K562 (cell line): ENCODE measurements around the gene SERPING1. TPM values are rescaled to one million over a fixed set of nuclear protein-coding genes. Genes with fewer than 3 reads are reported as not detected.
A peak's percentile ranks its signal among the peaks of the same experiment; 100 is the strongest.

ENCODE experiments used
- ATAC-seq: fragments of 200-7000 bp; cut with Tn5 transposase; 3 replicates; pipeline ENCODE4 v1.9.1; 2020; ENCODE audit warnings: moderate library complexity
- BruUV-seq: library from RNA; stranded (reverse); fragments of 400-500 nt; replicated peaks from 2 replicates; lab custom pipeline; 2021; lab: Mats Ljungman, UMichigan
- CTCF ChIA-PET: fragments of 300-600 bp; formaldehyde crosslinking; extraction: SDS; loops from one replicate; lab custom pipeline; 2021; ENCODE audit warnings: low intra/inter-chr PET ratio; lab: Yijun Ruan, JAX
- POLR2A ChIA-PET: fragments of 300-600, 350-650 bp; sonication (Branson Sonifier 250); formaldehyde crosslinking; extraction: SDS; loops from one replicate; lab custom pipeline; 2021; ENCODE audit warnings: antibody characterized with exemption, inconsistent platforms; lab: Yijun Ruan, JAX
- DNase-seq, 4 experiments: peaks; one replicate each; pipeline versions ENCODE4 v3.0.0 to v3.0.0-alpha.2; 2011 to 2018; ENCODE audit warnings: low spot score in 3 of 4, mixed read lengths in 3 of 4; ENCODE audit errors: extremely low read depth in 1 of 4
- FAIRE-seq: peaks from 2 replicates; lab custom pipeline; 2011; peaks lifted over from hg19 to GRCh38; lab: Jason Lieb, UNC
- H2AFZ ChIP-seq: 2 replicates; pipeline ENCODE4 v1.6.0; 2011; ENCODE audit warnings: low read depth, low read length, control low read depth, inconsistent platforms
- H3K27ac ChIP-seq: fragments of 200-600 bp; 3 replicates; pipeline ENCODE4 v1.8.0; 2011; ENCODE audit warnings: low read depth, mild to moderate bottlenecking, control low read depth, inconsistent platforms, low read length, moderate library complexity, mixed read lengths; ENCODE audit errors: extremely low read depth
- H3K27me3 ChIP-seq, 2 experiments: fragments of 300-600 bp in 1 of 2; 2 replicates in 1 of 2; 3 replicates in 1 of 2; pipeline versions ENCODE4 v1.6.0 to v1.8.0; 2011; ENCODE audit warnings: inconsistent platforms in 2 of 2, low read length in 2 of 2, mild to moderate bottlenecking in 1 of 2, mixed read lengths in 1 of 2, moderate library complexity in 1 of 2; ENCODE audit not compliant: control insufficient read depth in 2 of 2, insufficient read depth in 2 of 2
- H3K36me3 ChIP-seq: fragments of 300-600 bp; 3 replicates; pipeline ENCODE4 v1.8.0; 2011; ENCODE audit warnings: mild to moderate bottlenecking, low read length, inconsistent platforms; ENCODE audit not compliant: control insufficient read depth, insufficient read depth
- H3K4me1 ChIP-seq, 2 experiments: fragments of 200-600 bp in 1 of 2; replicated peaks in 1 of 2; 2 replicates in 1 of 2; 3 replicates in 1 of 2; pipeline versions ENCODE4 v1.5.1 to v1.8.0; 2011; ENCODE audit warnings: inconsistent platforms in 2 of 2, low read length in 2 of 2, mild to moderate bottlenecking in 1 of 2, mixed read lengths in 1 of 2, moderate library complexity in 1 of 2; ENCODE audit not compliant: control insufficient read depth in 2 of 2, insufficient read depth in 2 of 2
- H3K4me2 ChIP-seq: 2 replicates; pipeline ENCODE4 v1.6.1; 2011; ENCODE audit warnings: low read length, control low read depth, inconsistent platforms, mixed read lengths; ENCODE audit not compliant: insufficient read depth
- H3K4me3 ChIP-seq: fragments of 200-600 bp; sonication (generic), shearing (Covaris generic); 2 replicates; pipeline ENCODE4 v1.5.1; 2016; ENCODE audit warnings: control low read depth, inconsistent platforms
- H3K79me2 ChIP-seq: fragments of 200-600 bp; 3 replicates; pipeline ENCODE4 v1.8.0; 2011; ENCODE audit warnings: low read length, inconsistent platforms; ENCODE audit not compliant: control insufficient read depth, insufficient read depth
- H3K9ac ChIP-seq, 2 experiments: 2 replicates each; pipeline versions ENCODE4 v1.6.0 to v1.6.1; 2011; ENCODE audit warnings: low read depth in 2 of 2, low read length in 2 of 2, control low read depth in 1 of 2, inconsistent platforms in 1 of 2, mild to moderate bottlenecking in 1 of 2, mixed read lengths in 1 of 2; ENCODE audit not compliant: insufficient read depth in 1 of 2
- H3K9me1 ChIP-seq: one replicate; pipeline ENCODE4 v1.6.0; 2011; ENCODE audit warnings: inconsistent platforms, mild to moderate bottlenecking, low read length, moderate library complexity; ENCODE audit not compliant: control insufficient read depth, insufficient read depth
- H3K9me3 ChIP-seq: replicated peaks from 2 replicates; pipeline ENCODE4 v1.5.1; 2011; ENCODE audit warnings: low read depth, low read length, inconsistent platforms; ENCODE audit not compliant: control insufficient read depth, insufficient read depth
- H4K20me1 ChIP-seq: replicated peaks from 2 replicates; pipeline ENCODE4 v1.6.1; 2011; ENCODE audit warnings: low read length, inconsistent platforms, mixed read lengths; ENCODE audit not compliant: control insufficient read depth, insufficient read depth
- FOXM1 ChIP-seq, 2 experiments: fragments of 450-650 bp in 1 of 2; sonication (generic) in 1 of 2; formaldehyde crosslinking in 1 of 2; IDR thresholded peaks; 2 replicates each; pipeline versions ENCODE4 v1.6.1 to v1.9.0; 2017 to 2022; ENCODE audit warnings: low read depth in 2 of 2, mild to moderate bottlenecking in 2 of 2, missing genetic modification reagents in 1 of 2, moderate library complexity in 1 of 2
- WGBS: fragments of 100-300 bp; shearing (Covaris generic); methylation state at CpG from one replicate; pipeline ENCODE4 v1.1.6; 2016; ENCODE audit warnings: low coverage, mixed read lengths; ENCODE audit not compliant: insufficient coverage; ENCODE audit errors: missing lambda C conversion rate; 5-methylcytosine and 5-hydroxymethylcytosine counted together
- in situ Hi-C: fragments of 300-500 bp; cut with MboI; formaldehyde crosslinking; loops from 4 replicates; pipeline ENCODE4 v1.15.0; 2018; ENCODE audit warnings: inconsistent platforms, mixed read lengths
- intact Hi-C: fragments of 100-400 bp; cut with micrococcal nuclease; formaldehyde crosslinking; loops from 2 replicates; pipeline ENCODE4 v1.14.2; 2022
- microRNA counts: library from miRNA; unstranded; fragments of <30 nt; microRNA quantifications from one replicate; lab custom pipeline; 2016
- microRNA-seq: library from miRNA; unstranded; fragments of <30 nt; microRNA quantifications from one replicate; pipeline ENCODE4, GENCODE V29; 2018; ENCODE audit warnings: borderline microRNAs expressed
- polyA plus RNA-seq, 8 experiments: library from polyadenylated mRNA; depleted of rRNA in 4 of 8; stranded (reverse) in 5 of 8; unstranded in 3 of 8; fragments of >200 nt; fragmentation: Nextera tagmentation in 2 of 8; fragmentation: Illumina TruSeq in 1 of 8; extraction: Ambion mirVana in 2 of 8; extraction: Trizol in 1 of 8; gene quantifications; 2 replicates each; pipeline versions ENCODE4 v1.2.1 to v1.2.3, GENCODE V29; 2011 to 2014; ENCODE audit warnings: inconsistent platforms in 1 of 8, missing spikeins in 1 of 8
- small RNA-seq: library from RNA; depleted of rRNA; stranded (forward); fragments of <200 nt; gene quantifications from one replicate; pipeline ENCODE3, GENCODE V24; 2014
- total RNA-seq, 7 experiments: library from RNA; depleted of rRNA in 6 of 7; stranded (reverse); fragments of >200 nt in 6 of 7; fragmentation: Illumina TruSeq in 2 of 7; extraction: Trizol in 2 of 7; gene quantifications; 2 replicates each; pipeline versions ENCODE4 v1.2.1 to v1.2.3, GENCODE V29; 2011 to 2021; ENCODE audit warnings: low replicate concordance in 1 of 7
- TF ChIP-seq, protein P1 (sequence below): IDR thresholded peaks from 2 replicates; pipeline ENCODE4 v1.6.1; 2016; ENCODE audit warnings: missing genetic modification characterization, missing compliant biosample characterization

Gene SERPING1
- total and polyA plus RNA-seq, 9 of the 15 experiments (the other 6 are each of a cell fraction or from before 2014, with no cell fraction given): 0.10 to 1.00 (median 0.21) TPM; not detected in 2

DNA sequence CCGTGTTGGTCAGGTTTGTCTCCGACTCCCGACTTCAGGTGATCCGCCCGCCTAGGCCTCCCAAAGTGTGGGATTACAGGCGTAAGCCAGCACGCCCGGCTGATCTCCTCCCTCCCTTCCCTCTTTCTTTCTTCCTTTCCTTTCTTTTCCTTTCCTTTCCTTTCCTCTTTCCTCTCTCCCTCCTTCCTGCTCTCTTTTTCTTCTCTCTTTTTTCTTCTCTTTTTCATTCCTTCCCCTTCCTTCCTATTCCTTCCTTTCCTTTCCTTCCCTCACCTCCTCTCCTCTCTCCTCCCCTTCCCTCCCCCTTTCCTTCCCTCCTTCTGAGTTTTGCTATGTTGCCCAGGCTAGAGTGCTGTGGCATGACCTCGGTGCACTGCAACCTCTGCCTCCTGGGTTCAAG is 66.5 kb downstream of the SERPING1 start:
- ChIA-PET CTCF (no interaction called here), POLR2A (no interaction called here)
- H3K27ac ChIP-seq: no peak overlapping the region
- H3K36me3 ChIP-seq: peaks cover 34% of the 10 kb centered on the region; the same call in 2 of the 3 replicates
- H3K4me2 ChIP-seq: no peak overlapping the region
- no peaks in the 10 kb centered on the region for H3K9me1 ChIP-seq
- H3K4me3 ChIP-seq: no peak overlapping the region
- TF ChIP-seq FOXM1 (IDR thresholded peaks at IDR 0.05; ENCODE audit: low read depth): no peak
- no peak for TF ChIP-seq FOXM1 (CRISPR knock-in tag; IDR thresholded peaks at IDR 0.05; ENCODE audit: low read depth)
- TF ChIP-seq, protein P1, sequence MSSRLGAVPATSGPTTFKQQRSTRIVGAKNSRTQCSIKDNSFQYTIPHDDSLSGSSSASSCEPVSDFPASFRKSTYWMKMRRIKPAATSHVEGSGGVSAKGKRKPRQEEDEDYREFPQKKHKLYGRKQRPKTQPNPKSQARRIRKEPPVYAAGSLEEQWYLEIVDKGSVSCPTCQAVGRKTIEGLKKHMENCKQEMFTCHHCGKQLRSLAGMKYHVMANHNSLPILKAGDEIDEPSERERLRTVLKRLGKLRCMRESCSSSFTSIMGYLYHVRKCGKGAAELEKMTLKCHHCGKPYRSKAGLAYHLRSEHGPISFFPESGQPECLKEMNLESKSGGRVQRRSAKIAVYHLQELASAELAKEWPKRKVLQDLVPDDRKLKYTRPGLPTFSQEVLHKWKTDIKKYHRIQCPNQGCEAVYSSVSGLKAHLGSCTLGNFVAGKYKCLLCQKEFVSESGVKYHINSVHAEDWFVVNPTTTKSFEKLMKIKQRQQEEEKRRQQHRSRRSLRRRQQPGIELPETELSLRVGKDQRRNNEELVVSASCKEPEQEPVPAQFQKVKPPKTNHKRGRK (tag): peak; percentile 73
- FAIRE-seq: no peak
- no peaks in the 10 kb centered on the region for H4K20me1 ChIP-seq
- no peaks in the 10 kb centered on the region for H3K9me3 ChIP-seq
- in situ Hi-C loops (loop anchor here (10.0 to 25.0 kb wide), 2 partner anchors 141 to 848 kb away; partner anchors contain the start of gene OR5B21), intact Hi-C loops (loop anchor here (10.0 kb wide), 1 partner anchor 401 kb away; no protein-coding TSS in a partner anchor)
- H3K4me1 ChIP-seq: peaks cover 5 to 6% of the 10 kb centered on the region in 2 experiments; a peak in 4 of 5 replicates
- DNase-seq: no peak
- 64% methylated on average over 5 of the region's 9 CpGs for WGBS
- no TSS peak for BruUV-seq
- H3K27me3 ChIP-seq: no peaks in the 10 kb centered on the region
- ATAC-seq: no peak
- H3K79me2 ChIP-seq: peaks cover 19% of the 10 kb centered on the region
- H3K9ac ChIP-seq: no peak overlapping the region
- H2AFZ ChIP-seq: no peak overlapping the region

MicroRNAs encoded within 50 kb of the gene (microRNA counts, 767-probe panel; counts per million panel counts)
- microRNA hsa-miR-130a-3p (lab: Ali Mortazavi, UCI): 4,107 counts per million, percentile 82 among the panel's probes with 10 or more counts

Small RNAs within 50 kb of the gene (microRNA-seq; reads per million reads assigned to microRNA genes)
- 1.5 reads per million, percentile 19 among the genes with 10 or more reads in this experiment for gene MIR130A

Small RNAs within 50 kb of the gene (small RNA-seq; reads per million reads assigned to genes)
- 0.55 reads per million, percentile 28 among the genes with 10 or more reads in this experiment for gene MIR130A

Other genes with a start within 250 kb of the SERPING1 start
Only the 7 nearest of the 16 such genes appear.
- 32.0 and 36.4 TPM in 2 replicates for gene SLC43A1, start 82.0 kb upstream of the SERPING1 start, total RNA-seq (2014; rRNA removed)
- 14.8 and 17.3 TPM in 2 replicates for gene SLC43A1, start 82.0 kb upstream of the SERPING1 start, total RNA-seq (2014; rRNA removed; fragmentation: Illumina TruSeq; extraction: Trizol)
- 16.1 and 17.8 TPM in 2 replicates for gene SLC43A1, start 82.0 kb upstream of the SERPING1 start, total RNA-seq (2015; rRNA removed; fragmentation: Illumina TruSeq; extraction: Trizol)
- gene SLC43A1, start 82.0 kb upstream of the SERPING1 start, total RNA-seq (2021): 41.8 and 42.9 TPM in 2 replicates
- gene SLC43A1, start 82.0 kb upstream of the SERPING1 start, polyA plus RNA-seq (2011; rRNA removed): 24.6 and 30.6 TPM in 2 replicates
- 33.4 and 37.3 TPM in 2 replicates for gene SLC43A1, start 82.0 kb upstream of the SERPING1 start, polyA plus RNA-seq (2014; fragmentation: Illumina TruSeq; extraction: Trizol)
- gene SLC43A1, start 82.0 kb upstream of the SERPING1 start, polyA plus RNA-seq (2014; fragmentation: Nextera tagmentation; extraction: Ambion mirVana): 1 to 10 TPM; 2.6 to 3.8 TPM
- 29.9 and 30.6 TPM in 2 replicates for gene SLC43A1, start 82.0 kb upstream of the SERPING1 start, polyA plus RNA-seq (2014; rRNA removed)
- 172 and 189 TPM in 2 replicates for gene TIMM10, start 66.9 kb upstream of the SERPING1 start, total RNA-seq (2014; rRNA removed)
- gene TIMM10, start 66.9 kb upstream of the SERPING1 start, total RNA-seq (2014; rRNA removed; fragmentation: Illumina TruSeq; extraction: Trizol): 86.1 and 109 TPM in 2 replicates
- gene TIMM10, start 66.9 kb upstream of the SERPING1 start, total RNA-seq (2015; rRNA removed; fragmentation: Illumina TruSeq; extraction: Trizol): 119 and 130 TPM in 2 replicates
- gene TIMM10, start 66.9 kb upstream of the SERPING1 start, total RNA-seq (2021): 159 and 166 TPM in 2 replicates
- gene TIMM10, start 66.9 kb upstream of the SERPING1 start, polyA plus RNA-seq (2011; rRNA removed): 133 and 155 TPM in 2 replicates
- gene TIMM10, start 66.9 kb upstream of the SERPING1 start, polyA plus RNA-seq (2014; fragmentation: Illumina TruSeq; extraction: Trizol): 158 and 183 TPM in 2 replicates
- 100 to 1,000 TPM; 493 to 553 TPM for gene TIMM10, start 66.9 kb upstream of the SERPING1 start, polyA plus RNA-seq (2014; fragmentation: Nextera tagmentation; extraction: Ambion mirVana)
- gene TIMM10, start 66.9 kb upstream of the SERPING1 start, polyA plus RNA-seq (2014; rRNA removed): 199 and 222 TPM in 2 replicates
- gene SMTNL1, start 60.1 kb upstream of the SERPING1 start, total RNA-seq (2014; rRNA removed): not detected in 2 replicates
- not detected in 2 replicates for gene SMTNL1, start 60.1 kb upstream of the SERPING1 start, total RNA-seq (2014; rRNA removed; fragmentation: Illumina TruSeq; extraction: Trizol)
- gene SMTNL1, start 60.1 kb upstream of the SERPING1 start, total RNA-seq (2015; rRNA removed; fragmentation: Illumina TruSeq; extraction: Trizol): not detected in 2 replicates
- not detected in 2 replicates for gene SMTNL1, start 60.1 kb upstream of the SERPING1 start, total RNA-seq (2021)
- gene SMTNL1, start 60.1 kb upstream of the SERPING1 start, polyA plus RNA-seq (2011; rRNA removed): not detected in 2 replicates
- gene SMTNL1, start 60.1 kb upstream of the SERPING1 start, polyA plus RNA-seq (2014; fragmentation: Illumina TruSeq; extraction: Trizol): not detected in 2 replicates
- gene SMTNL1, start 60.1 kb upstream of the SERPING1 start, polyA plus RNA-seq (2014; fragmentation: Nextera tagmentation; extraction: Ambion mirVana): not detected
- not detected in 2 replicates for gene SMTNL1, start 60.1 kb upstream of the SERPING1 start, polyA plus RNA-seq (2014; rRNA removed)
- 7.7 and 11.8 TPM in 2 replicates for gene UBE2L6, start 30.0 kb upstream of the SERPING1 start, total RNA-seq (2014; rRNA removed)
- 6.4 and 7.9 TPM in 2 replicates for gene UBE2L6, start 30.0 kb upstream of the SERPING1 start, total RNA-seq (2014; rRNA removed; fragmentation: Illumina TruSeq; extraction: Trizol)
- gene UBE2L6, start 30.0 kb upstream of the SERPING1 start, total RNA-seq (2015; rRNA removed; fragmentation: Illumina TruSeq; extraction: Trizol): 9.1 and 10.9 TPM in 2 replicates
- gene UBE2L6, start 30.0 kb upstream of the SERPING1 start, total RNA-seq (2021): 9.7 and 9.8 TPM in 2 replicates
- 5.4 and 5.9 TPM in 2 replicates for gene UBE2L6, start 30.0 kb upstream of the SERPING1 start, polyA plus RNA-seq (2011; rRNA removed)
- gene UBE2L6, start 30.0 kb upstream of the SERPING1 start, polyA plus RNA-seq (2014; fragmentation: Illumina TruSeq; extraction: Trizol): 13.2 and 15.7 TPM in 2 replicates
- gene UBE2L6, start 30.0 kb upstream of the SERPING1 start, polyA plus RNA-seq (2014; fragmentation: Nextera tagmentation; extraction: Ambion mirVana): 10 to 100 TPM; 21.5 to 24.9 TPM
- gene UBE2L6, start 30.0 kb upstream of the SERPING1 start, polyA plus RNA-seq (2014; rRNA removed): 9.8 and 11.1 TPM in 2 replicates
- 0.37 TPM in 1 of 2 replicates, not detected in the other for gene YPEL4, start 52.2 kb downstream of the SERPING1 start, total RNA-seq (2014; rRNA removed)
- 0.16 and 0.22 TPM in 2 replicates for gene YPEL4, start 52.2 kb downstream of the SERPING1 start, total RNA-seq (2014; rRNA removed; fragmentation: Illumina TruSeq; extraction: Trizol)
- gene YPEL4, start 52.2 kb downstream of the SERPING1 start, total RNA-seq (2015; rRNA removed; fragmentation: Illumina TruSeq; extraction: Trizol): 0.07 and 0.08 TPM in 2 replicates
- 0.42 and 0.51 TPM in 2 replicates for gene YPEL4, start 52.2 kb downstream of the SERPING1 start, total RNA-seq (2021)
- 0.91 and 1.4 TPM in 2 replicates for gene YPEL4, start 52.2 kb downstream of the SERPING1 start, polyA plus RNA-seq (2011; rRNA removed)
- 0.40 and 0.48 TPM in 2 replicates for gene YPEL4, start 52.2 kb downstream of the SERPING1 start, polyA plus RNA-seq (2014; fragmentation: Illumina TruSeq; extraction: Trizol)
- under 1 TPM in 1 of 2 experiments, not detected in 1; 0.08 TPM for gene YPEL4, start 52.2 kb downstream of the SERPING1 start, polyA plus RNA-seq (2014; fragmentation: Nextera tagmentation; extraction: Ambion mirVana)
- 0.40 and 1.1 TPM in 2 replicates for gene YPEL4, start 52.2 kb downstream of the SERPING1 start, polyA plus RNA-seq (2014; rRNA removed)
- gene CLP1, start 60.1 kb downstream of the SERPING1 start, total RNA-seq (2014; rRNA removed): 19.1 and 20.0 TPM in 2 replicates
- 27.8 and 28.6 TPM in 2 replicates for gene CLP1, start 60.1 kb downstream of the SERPING1 start, total RNA-seq (2014; rRNA removed; fragmentation: Illumina TruSeq; extraction: Trizol)
- 26.3 and 27.8 TPM in 2 replicates for gene CLP1, start 60.1 kb downstream of the SERPING1 start, total RNA-seq (2015; rRNA removed; fragmentation: Illumina TruSeq; extraction: Trizol)
- gene CLP1, start 60.1 kb downstream of the SERPING1 start, total RNA-seq (2021): 21.5 and 23.7 TPM in 2 replicates
- gene CLP1, start 60.1 kb downstream of the SERPING1 start, polyA plus RNA-seq (2011; rRNA removed): 22.2 and 31.9 TPM in 2 replicates
- 24.9 and 30.3 TPM in 2 replicates for gene CLP1, start 60.1 kb downstream of the SERPING1 start, polyA plus RNA-seq (2014; fragmentation: Illumina TruSeq; extraction: Trizol)
- 10 to 100 TPM; 45.6 to 46.2 TPM for gene CLP1, start 60.1 kb downstream of the SERPING1 start, polyA plus RNA-seq (2014; fragmentation: Nextera tagmentation; extraction: Ambion mirVana)
- gene CLP1, start 60.1 kb downstream of the SERPING1 start, polyA plus RNA-seq (2014; rRNA removed): 23.4 and 26.5 TPM in 2 replicates
- gene ZDHHC5, start 70.4 kb downstream of the SERPING1 start, total RNA-seq (2014; rRNA removed): 22.5 and 30.0 TPM in 2 replicates
- gene ZDHHC5, start 70.4 kb downstream of the SERPING1 start, total RNA-seq (2014; rRNA removed; fragmentation: Illumina TruSeq; extraction: Trizol): 31.3 and 35.6 TPM in 2 replicates
- gene ZDHHC5, start 70.4 kb downstream of the SERPING1 start, total RNA-seq (2015; rRNA removed; fragmentation: Illumina TruSeq; extraction: Trizol): 35.9 and 37.1 TPM in 2 replicates
- 46.3 and 51.8 TPM in 2 replicates for gene ZDHHC5, start 70.4 kb downstream of the SERPING1 start, total RNA-seq (2021)
- gene ZDHHC5, start 70.4 kb downstream of the SERPING1 start, polyA plus RNA-seq (2011; rRNA removed): 41.6 and 44.7 TPM in 2 replicates
- gene ZDHHC5, start 70.4 kb downstream of the SERPING1 start, polyA plus RNA-seq (2014; fragmentation: Illumina TruSeq; extraction: Trizol): 51.5 and 64.2 TPM in 2 replicates
- 1 to 10 TPM; 3.8 to 8.8 TPM for gene ZDHHC5, start 70.4 kb downstream of the SERPING1 start, polyA plus RNA-seq (2014; fragmentation: Nextera tagmentation; extraction: Ambion mirVana)
- 36.4 and 39.1 TPM in 2 replicates for gene ZDHHC5, start 70.4 kb downstream of the SERPING1 start, polyA plus RNA-seq (2014; rRNA removed)